Prostate gland (tissue), 2 donors: ENCODE results near the gene GAS6. TPM values are rescaled to one million over a fixed set of nuclear protein-coding genes. Genes with fewer than 3 reads are reported as not detected.
"Not testable (repeated sequence)": the region's sequence is repeated elsewhere in the genome, so short reads cannot be mapped to it uniquely, and the experiment has no call there.

Source experiments
- DNase-seq: peaks from one replicate; pipeline ENCODE4 v3.0.0-alpha.2; 2019; ENCODE audit warnings: low spot score
- H3K27ac ChIP-seq, 2 donors: fragments of 200-600 bp; sonication (generic); 2 replicates each; pipeline ENCODE4 v1.5.1; 2017 to 2019
- H3K27me3 ChIP-seq: fragments of 200-600 bp; sonication (generic); replicated peaks from 2 replicates; pipeline ENCODE4 v1.5.1; 2019; ENCODE audit not compliant: insufficient read depth
- H3K36me3 ChIP-seq, 2 donors: fragments of 200-600 bp; sonication (generic); 1 replicate in 1 of 2; 2 replicates in 1 of 2; pipeline versions ENCODE4 v1.5.1 to v1.8.1; 2017 to 2019
- H3K4me1 ChIP-seq: fragments of 200-600 bp; sonication (generic); replicated peaks from 2 replicates; pipeline ENCODE4 v1.5.1; 2019
- H3K4me3 ChIP-seq, 2 donors: fragments of 200-600 bp; sonication (generic); 2 replicates each; pipeline ENCODE4 v1.5.1; 2017 to 2019
- H3K9me3 ChIP-seq: fragments of 200-600 bp; sonication (generic); 2 replicates; pipeline ENCODE4 v1.5.1; 2017
- POLR2A ChIP-seq: fragments of 450-650 bp; IDR thresholded peaks from one replicate; pipeline ENCODE4 v1.6.1; 2016; ENCODE audit warnings: antibody characterized with exemption, mild to moderate bottlenecking
- POLR2AphosphoS5 ChIP-seq: sonication (generic); formaldehyde crosslinking; IDR thresholded peaks from one replicate; pipeline ENCODE4 v1.6.1; 2017; ENCODE audit warnings: antibody characterized with exemption
- WGBS: methylation state at CpG from one replicate; pipeline ENCODE4 v1.1.5; 2018; 5-methylcytosine and 5-hydroxymethylcytosine counted together
- intact Hi-C: fragments of 100-400 bp; cut with DNase I; formaldehyde crosslinking; loops from one replicate; pipeline ENCODE4 v1.14.2; 2022
- total RNA-seq, 2 donors: library from RNA; depleted of rRNA; stranded (reverse); fragments of >200 nt; gene quantifications; one replicate each; pipeline ENCODE4 v1.1.0, GENCODE V29; 2016
- TF ChIP-seq, protein P1 (sequence below), 4 experiments: fragments of 200-600 bp in 2 of 4; fragments of 450-650 bp in 2 of 4; sonication (generic) in 2 of 4; IDR thresholded peaks; 1 replicate in 3 of 4; 2 replicates in 1 of 4; pipeline ENCODE4 v1.5.1; 2016 to 2019; ENCODE audit warnings: antibody characterized with exemption in 4 of 4, mild to moderate bottlenecking in 2 of 4, moderate library complexity in 2 of 4

The GAS6 gene
- total RNA-seq, result 100 to 1,000 TPM; 116 to 432 TPM

DNA sequence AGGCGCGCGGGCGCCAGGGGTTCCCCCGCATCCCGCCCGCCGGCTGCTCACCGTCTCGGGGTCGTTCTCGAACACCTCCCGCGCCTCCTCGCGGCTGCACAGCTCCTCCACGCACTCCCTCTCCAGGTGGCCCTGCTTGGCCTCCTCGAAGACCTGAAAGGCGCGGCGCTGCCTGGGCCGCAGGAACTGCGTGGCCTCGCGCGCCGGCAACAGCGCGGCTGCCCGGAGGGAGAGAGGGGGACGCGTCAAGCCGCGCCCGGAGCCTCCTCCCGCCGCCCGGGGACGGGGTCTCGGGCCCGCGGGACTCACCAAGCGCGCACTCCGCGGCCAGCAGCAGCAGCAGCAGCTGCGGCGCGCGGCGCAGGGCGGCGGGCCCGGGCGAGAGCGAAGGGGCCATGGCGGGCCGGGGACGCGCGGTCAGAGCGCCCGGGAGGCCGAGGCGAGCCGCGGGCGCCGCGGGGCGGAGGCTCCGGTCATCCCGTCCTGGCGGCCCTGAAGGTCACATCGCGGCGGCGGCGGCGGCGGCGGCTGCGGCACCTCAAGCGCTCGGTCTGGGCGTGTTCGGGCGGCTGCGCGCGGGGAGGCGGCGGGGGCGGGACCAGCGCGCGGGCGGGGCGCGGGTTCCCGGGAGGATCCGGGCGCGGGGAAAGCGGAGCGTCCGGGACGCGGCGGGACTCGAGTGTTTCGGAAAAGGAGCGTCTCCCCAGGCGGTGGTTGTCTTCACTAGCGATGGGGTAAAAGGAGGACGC is at the start of gene GAS6:
Gene GAS6, minus strand, starts transcription at position 553 of the 749 bp plus-strand sequence. Its CDS starts 156 bp downstream, at position 397.
- DNase-seq, result peak; percentile 55
- intact Hi-C loops, result loop anchor here (5.0 kb wide), 3 partner anchors 39 to 84 kb away; no protein-coding TSS in a partner anchor
- 1% methylated on average over 101 of the region's 116 CpGs for WGBS
- Histone ChIP-seq H3K27ac (peak within 1 kb of the TSS; percentile 80 to 81), H3K27me3 (no peaks in the 10 kb centered on the region), H3K4me1 (no peaks in the 10 kb centered on the region), H3K9me3 (no peaks in the 10 kb centered on the region), H3K4me3 (peak within 1 kb of the TSS; percentile 57 to 59), H3K36me3 (no peaks in the 10 kb centered on the region)
- TF ChIP-seq, protein P1, sequence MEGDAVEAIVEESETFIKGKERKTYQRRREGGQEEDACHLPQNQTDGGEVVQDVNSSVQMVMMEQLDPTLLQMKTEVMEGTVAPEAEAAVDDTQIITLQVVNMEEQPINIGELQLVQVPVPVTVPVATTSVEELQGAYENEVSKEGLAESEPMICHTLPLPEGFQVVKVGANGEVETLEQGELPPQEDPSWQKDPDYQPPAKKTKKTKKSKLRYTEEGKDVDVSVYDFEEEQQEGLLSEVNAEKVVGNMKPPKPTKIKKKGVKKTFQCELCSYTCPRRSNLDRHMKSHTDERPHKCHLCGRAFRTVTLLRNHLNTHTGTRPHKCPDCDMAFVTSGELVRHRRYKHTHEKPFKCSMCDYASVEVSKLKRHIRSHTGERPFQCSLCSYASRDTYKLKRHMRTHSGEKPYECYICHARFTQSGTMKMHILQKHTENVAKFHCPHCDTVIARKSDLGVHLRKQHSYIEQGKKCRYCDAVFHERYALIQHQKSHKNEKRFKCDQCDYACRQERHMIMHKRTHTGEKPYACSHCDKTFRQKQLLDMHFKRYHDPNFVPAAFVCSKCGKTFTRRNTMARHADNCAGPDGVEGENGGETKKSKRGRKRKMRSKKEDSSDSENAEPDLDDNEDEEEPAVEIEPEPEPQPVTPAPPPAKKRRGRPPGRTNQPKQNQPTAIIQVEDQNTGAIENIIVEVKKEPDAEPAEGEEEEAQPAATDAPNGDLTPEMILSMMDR (IDR thresholded peaks at IDR 0.05), result peak in 1 of 4 experiments; percentile 28
- TF ChIP-seq POLR2A, result no peak

DNA sequence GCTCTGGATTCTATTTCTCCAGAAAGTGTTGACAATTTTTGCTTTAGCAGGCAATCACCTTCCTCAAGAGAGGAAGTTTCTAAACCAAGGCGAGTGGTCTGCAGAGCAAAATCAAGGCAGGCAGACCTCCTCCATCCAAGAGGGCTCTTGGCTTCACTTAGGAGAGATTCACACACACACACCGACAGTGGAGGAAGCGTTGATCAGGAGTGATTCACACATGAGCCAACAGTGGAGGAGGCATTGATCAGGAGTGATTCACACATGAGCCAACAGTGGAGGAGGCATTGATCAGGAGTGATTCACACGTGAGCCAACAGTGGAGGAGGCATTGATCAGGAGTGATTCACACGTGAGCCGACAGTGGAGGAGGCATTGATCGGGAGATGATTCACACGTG is 49.5 kb upstream of the GAS6 start:
- DNase-seq, H3K4me3 ChIP-seq, intact Hi-C loops, H3K27ac ChIP-seq, H3K4me1 ChIP-seq, H3K36me3 ChIP-seq, H3K27me3 ChIP-seq, H3K9me3 ChIP-seq: not testable (repeated sequence)
- WGBS, result 87% methylated on average over 8 of the region's 8 CpGs

DNA sequence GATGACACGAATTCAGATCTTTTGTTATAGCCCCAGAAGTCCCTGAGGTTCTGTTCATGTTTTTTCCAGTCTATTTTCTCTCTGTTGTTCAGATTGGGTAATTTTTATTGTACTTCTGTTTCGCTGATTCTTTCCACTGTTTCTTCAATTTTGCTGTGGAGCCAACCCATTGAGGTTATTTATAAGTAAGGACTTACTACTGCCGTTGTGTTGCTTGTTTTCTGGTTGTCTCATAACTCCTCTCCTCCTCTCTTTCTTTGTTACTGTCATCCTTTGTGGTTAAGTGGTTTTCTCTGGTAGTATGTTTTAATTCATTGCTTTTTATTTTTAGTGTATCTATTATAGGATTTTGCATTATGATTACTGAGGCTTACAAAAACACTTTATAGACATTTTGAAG is 48.7 kb upstream of the GAS6 start:
- intact Hi-C loops, result no loop called here
- H3K4me1 ChIP-seq, result no peaks in the 10 kb centered on the region
- WGBS, result 79% methylated on average over 3 of the region's 3 CpGs
- TF ChIP-seq, protein P1 (IDR thresholded peaks at IDR 0.05), result no peak
- TF ChIP-seq POLR2AphosphoS5 (no peak), POLR2A (no peak)
- H3K4me3 ChIP-seq, result no peak overlapping the region
- H3K27me3 ChIP-seq, result no peaks in the 10 kb centered on the region
- DNase-seq, result no peak
- no peaks in the 10 kb centered on the region for H3K36me3 ChIP-seq
- H3K27ac ChIP-seq, result no peak overlapping the region
- H3K9me3 ChIP-seq, result no peaks in the 10 kb centered on the region

DNA sequence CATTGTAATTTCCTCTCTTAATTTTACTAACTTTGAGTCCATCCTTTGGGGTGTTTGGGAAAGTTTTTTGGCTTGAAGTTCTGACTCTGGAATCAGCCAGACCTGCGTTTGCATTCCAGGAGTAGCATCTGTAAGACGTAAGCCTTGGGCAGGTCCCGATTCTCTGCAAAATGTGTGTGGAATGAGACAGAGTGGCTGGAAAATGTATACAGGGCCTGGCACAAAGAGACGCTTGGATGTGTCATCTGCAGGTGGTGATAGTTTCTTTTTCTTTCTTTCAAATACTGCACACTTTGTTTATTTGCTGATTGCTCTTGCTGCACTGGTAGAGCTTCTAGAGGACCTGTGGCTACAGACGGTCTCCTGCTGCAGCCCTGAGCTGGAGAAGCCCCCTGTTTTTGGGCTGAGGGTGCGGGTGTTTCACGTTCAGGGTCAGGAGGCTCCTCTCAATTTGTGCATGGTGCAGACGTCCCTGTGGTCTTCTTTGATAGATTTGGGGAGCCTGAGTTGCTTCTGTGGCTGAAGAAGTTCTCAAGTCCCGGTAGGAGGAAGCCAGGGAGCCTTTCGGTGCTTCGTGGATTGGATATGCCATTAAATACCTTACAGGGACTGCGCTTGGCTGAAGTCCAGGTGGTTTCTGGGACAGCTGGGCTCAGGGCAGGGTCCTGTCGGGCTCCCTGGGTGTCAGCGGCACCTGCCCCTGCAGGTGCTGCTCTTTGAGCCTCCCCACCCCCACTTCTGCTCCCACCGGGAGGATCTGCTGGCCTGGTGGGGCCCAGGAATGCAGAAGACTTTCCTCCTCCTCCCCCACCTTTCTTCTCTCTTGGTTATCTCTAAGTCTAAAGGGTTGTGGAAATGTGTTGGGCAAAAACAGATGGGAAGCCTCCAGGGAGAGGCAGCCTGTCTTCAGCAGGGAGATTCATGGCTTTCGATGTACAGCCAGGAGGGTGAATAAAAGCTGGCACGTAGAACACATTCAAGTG is 44.0 kb upstream of the GAS6 start:
- Histone ChIP-seq H3K4me1 (no peaks in the 10 kb centered on the region), H3K36me3 (no peaks in the 10 kb centered on the region), H3K4me3 (no peak overlapping the region), H3K27me3 (no peaks in the 10 kb centered on the region), H3K9me3 (no peaks in the 10 kb centered on the region), H3K27ac (no peak overlapping the region)
- no peak for DNase-seq
- intact Hi-C loops, result loop anchor here (5.0 kb wide), 1 partner anchor 71 kb away; no protein-coding TSS in a partner anchor
- 34% methylated on average over 17 of the region's 17 CpGs for WGBS
- TF ChIP-seq POLR2A, result no peak
- TF ChIP-seq POLR2AphosphoS5, result peak; percentile 35

DNA sequence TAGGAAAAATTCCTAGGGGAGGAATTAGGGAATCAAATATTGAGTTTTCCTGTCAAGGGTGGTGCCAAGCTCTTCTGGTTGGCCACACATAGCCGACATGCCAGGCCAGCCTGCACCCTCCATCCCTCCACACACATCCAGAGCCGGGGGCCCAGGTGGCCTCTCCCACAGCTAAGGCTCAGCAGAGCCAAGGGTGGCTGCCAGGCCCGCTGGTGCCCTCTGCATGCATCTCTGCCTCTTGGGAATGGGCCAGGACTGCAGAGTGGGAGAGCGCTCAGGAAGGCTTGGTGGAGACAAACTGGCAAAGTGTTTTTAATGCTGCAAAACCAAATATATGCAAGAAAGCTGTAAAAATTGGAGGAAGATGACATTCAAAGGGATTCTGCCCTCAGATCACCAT is 42.7 kb upstream of the GAS6 start:
- DNase-seq, result no peak
- H3K4me3 ChIP-seq, result no peak overlapping the region
- no peaks in the 10 kb centered on the region for H3K4me1 ChIP-seq
- intact Hi-C loops, result loop anchor here (5.0 kb wide), 1 partner anchor 69 kb away; no protein-coding TSS in a partner anchor
- WGBS, result 57% methylated on average over 4 of the region's 4 CpGs
- H3K36me3 ChIP-seq, result no peaks in the 10 kb centered on the region
- no peak overlapping the region for H3K27ac ChIP-seq
- no peak for TF ChIP-seq POLR2AphosphoS5
- TF ChIP-seq, protein P1 (IDR thresholded peaks at IDR 0.05), result no peak
- TF ChIP-seq POLR2A, result no peak
- H3K9me3 ChIP-seq, result no peaks in the 10 kb centered on the region
- no peaks in the 10 kb centered on the region for H3K27me3 ChIP-seq
